Tibial nerve (tissue), 4 donors: ENCODE data around the gene SHISA6.

ENCODE experiments used
- EP300 ChIP-seq, 2 donors: sonication (generic); formaldehyde crosslinking; IDR thresholded peaks; one replicate each; pipeline ENCODE4 v1.6.1; 2017; ENCODE audit warnings: antibody characterized with exemption in 2 of 2, mild to moderate bottlenecking in 1 of 2
- POLR2A ChIP-seq, 2 donors: fragments of 450-650 bp; IDR thresholded peaks; one replicate each; pipeline ENCODE4 v1.6.1; 2017; ENCODE audit warnings: antibody characterized with exemption in 2 of 2, mild to moderate bottlenecking in 2 of 2, moderate library complexity in 2 of 2
- TF ChIP-seq, protein P1 (sequence below), 5 experiments: fragments of 200-600 bp in 3 of 5; fragments of 450-650 bp in 2 of 5; sonication (generic) in 3 of 5; IDR thresholded peaks; one replicate each; pipeline ENCODE4 v1.5.1; 2016 to 2019; ENCODE audit warnings: antibody characterized with exemption in 5 of 5, mild to moderate bottlenecking in 3 of 5, moderate library complexity in 2 of 5

- TF ChIP-seq EP300 (IDR thresholded peaks at IDR 0.05) (no peak), POLR2A (IDR thresholded peaks at IDR 0.05) (no peak)
- TF ChIP-seq, protein P1, sequence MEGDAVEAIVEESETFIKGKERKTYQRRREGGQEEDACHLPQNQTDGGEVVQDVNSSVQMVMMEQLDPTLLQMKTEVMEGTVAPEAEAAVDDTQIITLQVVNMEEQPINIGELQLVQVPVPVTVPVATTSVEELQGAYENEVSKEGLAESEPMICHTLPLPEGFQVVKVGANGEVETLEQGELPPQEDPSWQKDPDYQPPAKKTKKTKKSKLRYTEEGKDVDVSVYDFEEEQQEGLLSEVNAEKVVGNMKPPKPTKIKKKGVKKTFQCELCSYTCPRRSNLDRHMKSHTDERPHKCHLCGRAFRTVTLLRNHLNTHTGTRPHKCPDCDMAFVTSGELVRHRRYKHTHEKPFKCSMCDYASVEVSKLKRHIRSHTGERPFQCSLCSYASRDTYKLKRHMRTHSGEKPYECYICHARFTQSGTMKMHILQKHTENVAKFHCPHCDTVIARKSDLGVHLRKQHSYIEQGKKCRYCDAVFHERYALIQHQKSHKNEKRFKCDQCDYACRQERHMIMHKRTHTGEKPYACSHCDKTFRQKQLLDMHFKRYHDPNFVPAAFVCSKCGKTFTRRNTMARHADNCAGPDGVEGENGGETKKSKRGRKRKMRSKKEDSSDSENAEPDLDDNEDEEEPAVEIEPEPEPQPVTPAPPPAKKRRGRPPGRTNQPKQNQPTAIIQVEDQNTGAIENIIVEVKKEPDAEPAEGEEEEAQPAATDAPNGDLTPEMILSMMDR (IDR thresholded peaks at IDR 0.05): no peak
Measured at GRCh38 chr17:11554542-11554941, 313.5 kb downstream of the SHISA6 start.
